Retinal pigment epithelial cell (primary cell): ENCODE measurements around the gene SNCB.
"Not testable (repeated sequence)": the region's sequence is repeated elsewhere in the genome, so short reads cannot be mapped to it uniquely, and the experiment has no call there.

Experiments
- DNase-seq: peaks from one replicate; pipeline ENCODE4 v3.0.0-alpha.2; 2010; ENCODE audit warnings: low read depth
- H3K4me3 ChIP-seq: 2 replicates; pipeline ENCODE4 v1.5.1; 2011; ENCODE audit warnings: mild to moderate bottlenecking, low read length, control low read depth, moderate library complexity
- CTCF ChIP-seq: conservative IDR thresholded peaks from 2 replicates; pipeline ENCODE4 v1.5.1; 2011; ENCODE audit warnings: low read depth, low read length, control low read depth, inconsistent platforms

The SNCB gene

GRCh38 chr5:176608937-176609723 lies 21.2 kb downstream of the SNCB start:
- no peak for DNase-seq
- peak overlapping the region; percentile 49 for H3K4me3 ChIP-seq
- TF ChIP-seq CTCF: no peak

DNA sequence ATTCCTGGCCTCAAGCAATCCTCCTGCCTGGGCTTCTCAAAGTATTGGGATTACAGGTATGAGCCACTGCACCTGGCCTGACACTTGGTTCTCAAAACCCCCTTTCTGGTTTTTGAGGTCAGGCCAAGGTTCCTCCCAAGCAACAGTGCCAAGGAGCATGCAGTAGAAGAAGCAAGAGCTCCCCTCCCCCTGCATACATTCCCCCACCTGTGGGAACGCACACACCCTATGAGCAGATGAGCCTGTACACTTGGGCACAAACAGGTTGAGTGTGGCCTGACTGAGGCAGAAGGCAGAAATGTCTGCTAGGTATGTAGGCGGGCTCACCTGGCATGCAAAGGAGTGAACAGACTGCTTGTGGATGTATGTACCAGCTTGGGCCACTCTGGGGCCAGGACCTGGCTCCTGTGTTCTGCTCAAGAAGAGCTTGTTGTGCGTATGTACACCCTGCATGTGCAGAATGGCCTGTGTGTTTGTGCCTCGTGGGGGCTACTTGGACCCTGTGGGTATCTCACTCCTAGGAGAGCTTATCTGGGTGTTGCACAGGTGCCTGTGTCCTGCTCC lies 22.1 kb downstream of the SNCB start:
- no peak for DNase-seq
- H3K4me3 ChIP-seq: no peak overlapping the region
- no peak for TF ChIP-seq CTCF

GRCh38 chr5:176606875-176607274 lies 23.5 kb downstream of the SNCB start:
- TF ChIP-seq CTCF: no peak
- DNase-seq: no peak
- H3K4me3 ChIP-seq: no peak overlapping the region

- no peak for TF ChIP-seq CTCF
- H3K4me3 ChIP-seq: no peak overlapping the region
- no peak for DNase-seq
These were observed 24.3 kb downstream of the SNCB start for GRCh38 chr5:176606032-176606431.

DNA sequence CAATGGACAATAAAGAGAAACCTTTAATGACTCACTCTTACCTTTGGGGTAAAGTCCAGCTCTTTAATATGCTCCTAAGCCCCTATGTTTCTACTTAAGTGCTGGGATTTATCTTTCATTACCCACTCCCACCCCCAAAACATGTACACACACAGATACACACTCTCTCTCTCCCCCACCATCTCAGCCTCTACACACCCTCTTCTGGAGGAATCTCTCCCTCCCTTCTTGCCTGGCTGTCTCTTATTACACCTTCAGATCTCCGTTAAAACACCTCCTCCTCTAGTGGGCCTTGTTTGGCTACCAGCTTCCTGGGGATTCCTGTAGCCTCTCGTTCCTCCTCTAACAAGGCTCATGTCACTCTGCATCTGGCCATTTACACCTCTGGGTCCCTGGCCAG lies 27.2 kb downstream of the SNCB start:
- no peak for DNase-seq
- TF ChIP-seq CTCF: no peak
- H3K4me3 ChIP-seq: no peak overlapping the region

DNA sequence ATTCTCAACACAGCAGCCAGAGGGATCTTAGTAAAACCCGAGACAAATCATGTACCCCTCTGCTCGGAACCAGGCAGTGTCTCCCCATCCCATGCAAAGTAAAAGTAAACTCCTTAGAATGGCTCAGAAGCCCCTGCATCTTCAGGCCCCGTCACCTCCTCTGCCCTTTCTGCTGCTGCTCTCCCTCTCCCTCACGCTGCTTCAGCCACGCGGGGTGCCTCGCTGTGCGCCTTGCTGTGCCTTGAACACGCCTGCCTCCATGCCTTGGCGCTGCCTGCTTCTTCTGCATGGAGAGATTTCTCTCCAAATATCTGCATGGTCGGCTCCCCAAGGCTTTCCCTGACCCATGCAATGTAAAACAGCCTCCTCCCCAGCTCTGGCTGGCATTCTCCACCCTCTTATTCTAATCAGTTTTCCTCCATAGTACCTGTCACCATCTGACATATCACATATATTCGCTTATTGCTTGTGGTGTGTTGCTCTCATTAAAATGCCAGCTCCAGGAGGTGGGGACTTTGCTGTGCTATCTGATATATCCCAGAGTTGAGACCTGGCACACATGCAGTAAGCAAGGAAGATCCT lies 28.3 kb downstream of the SNCB start:
- H3K4me3 ChIP-seq: no peak overlapping the region
- no peak for DNase-seq
- no peak for TF ChIP-seq CTCF

DNA sequence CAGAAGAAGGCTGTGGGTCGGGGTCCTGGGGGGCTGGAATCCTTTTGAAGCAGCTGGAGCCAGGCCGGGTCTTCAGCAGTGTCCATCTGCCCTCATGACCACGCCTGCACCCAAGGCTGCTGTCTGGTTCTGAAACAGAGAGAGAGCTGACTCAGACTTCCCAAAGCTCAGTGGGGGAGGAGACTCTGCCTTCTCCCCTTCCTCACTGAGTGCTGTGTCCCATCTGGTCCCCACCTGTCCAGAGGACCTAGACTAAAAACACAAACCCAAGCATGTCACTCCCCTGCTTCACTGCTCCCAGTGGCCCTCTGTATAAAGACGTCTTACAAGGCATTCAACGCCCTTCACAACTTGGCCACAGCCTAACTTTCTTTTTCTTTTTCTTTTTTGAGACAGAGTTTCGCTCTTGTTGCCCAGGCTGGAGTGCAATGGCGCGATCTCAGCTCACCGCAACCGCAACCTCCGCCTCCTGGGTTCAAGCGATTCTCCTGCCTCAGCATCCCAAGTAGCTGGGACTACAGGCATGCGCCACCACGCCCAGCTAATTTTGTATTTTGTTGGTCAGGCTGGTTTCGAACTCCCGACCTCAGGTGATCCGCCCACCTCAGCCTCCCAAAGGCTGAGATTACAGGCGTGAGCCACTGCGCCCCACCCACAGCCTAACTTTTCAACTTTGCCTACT lies 30.4 kb downstream of the SNCB start:
- not testable (repeated sequence) for H3K4me3 ChIP-seq, DNase-seq
